Cardiac atrium fibroblast (primary cell): ENCODE results near the gene GCNT1. TPM values are rescaled to one million over a fixed set of nuclear protein-coding genes. Genes with fewer than 3 reads are reported as not detected.

Experiments used
- total RNA-seq: library from RNA; depleted of rRNA; stranded (reverse); fragments of >200 nt; gene quantifications from 2 replicates; pipeline ENCODE4 v1.2.3, GENCODE V29; 2015

GCNT1 gene
- total RNA-seq: 7.9 and 15.6 TPM in 2 replicates

DNA sequence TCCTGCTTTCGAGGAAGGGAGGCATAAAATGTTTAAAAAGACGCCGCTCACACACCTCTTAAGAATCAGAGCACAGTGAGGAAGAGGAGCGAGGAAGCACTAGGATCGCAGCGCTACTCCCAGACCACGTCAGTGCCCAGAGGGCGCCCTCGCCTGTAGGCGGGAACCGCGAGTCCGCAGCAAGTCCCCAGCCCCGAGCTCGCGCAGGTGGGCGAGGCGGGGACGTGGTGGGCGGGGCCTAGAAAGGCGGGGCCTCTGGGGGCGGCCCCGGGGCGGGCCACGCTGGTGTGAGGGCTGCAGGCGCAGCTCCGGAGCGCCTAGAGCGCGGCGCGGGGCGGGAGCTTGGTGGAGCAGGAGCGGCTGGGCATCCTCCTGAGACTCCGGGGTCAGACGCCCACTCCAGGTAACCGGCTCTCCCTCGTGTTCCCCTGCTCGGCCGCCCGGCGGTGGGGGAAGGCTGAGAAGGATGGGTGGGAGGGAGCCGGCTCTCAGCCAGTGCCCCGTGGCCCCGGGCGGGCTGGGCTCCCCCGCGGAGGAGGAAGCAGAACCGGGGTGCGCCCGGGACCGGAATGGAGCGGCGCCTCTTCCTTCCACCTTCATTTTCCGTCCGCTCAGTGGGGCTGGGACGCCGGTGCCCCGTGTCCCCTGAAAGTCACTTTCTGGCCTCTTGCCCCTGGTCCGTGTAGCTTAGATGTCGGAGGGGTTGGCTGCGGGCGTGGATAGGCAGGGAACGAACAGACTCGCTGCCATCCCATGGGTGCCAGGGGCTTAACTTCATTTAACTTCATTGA is at the start of gene GCNT1:
GCNT1 (plus strand) TSS at position 280 of the 791 bp plus-strand sequence. CDS start 43,200 bp downstream, outside the sequence.

Other genes starting within 250 kb of the GCNT1 start
- 7.8 and 10.0 TPM in 2 replicates for gene RFK, start 64.8 kb upstream of the GCNT1 start, total RNA-seq